ENCODE data around the gene WFDC1.

The WFDC1 gene

GRCh38 chr16:84357191-84357651, 62.5 kb downstream of the WFDC1 start:
- DNase-seq: peak; percentile 54

- no peak for DNase-seq
These were observed 64.1 kb downstream of the WFDC1 start for GRCh38 chr16:84358601-84359295.

- no peak for DNase-seq
These were observed 64.6 kb downstream of the WFDC1 start for GRCh38 chr16:84359326-84359725.

- peak; percentile 66 for DNase-seq
These were observed 65.5 kb downstream of the WFDC1 start for GRCh38 chr16:84360170-84360569.

- DNase-seq: no peak
These were observed 66.1 kb downstream of the WFDC1 start for GRCh38 chr16:84360748-84361147.

DNA sequence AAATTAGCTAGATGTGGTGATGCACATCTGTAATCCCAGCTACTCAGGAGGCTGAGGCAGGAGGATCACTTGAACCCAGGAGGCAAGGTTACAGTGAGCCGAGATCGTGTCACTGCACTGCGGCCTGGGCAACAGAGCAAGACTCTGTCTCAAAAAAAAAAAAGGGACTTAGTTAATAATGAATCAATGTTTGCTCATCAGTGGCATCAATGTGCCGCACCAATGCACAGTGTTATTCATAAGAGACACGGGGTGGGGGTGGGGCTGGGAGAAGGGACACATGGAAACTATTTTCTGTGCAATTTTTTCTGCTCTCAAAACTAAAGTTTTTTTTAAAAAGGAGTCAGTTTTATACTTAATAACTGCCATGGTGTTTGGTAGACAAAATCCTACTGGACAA, 66.9 kb downstream of the WFDC1 start:
- DNase-seq: no peak

GRCh38 chr16:84362471-84362941, 67.8 kb downstream of the WFDC1 start:
- no peak for DNase-seq

GRCh38 chr16:84366208-84366607, 71.5 kb downstream of the WFDC1 start:
- DNase-seq: no peak

GRCh38 chr16:84367297-84367680, 72.6 kb downstream of the WFDC1 start:
- no peak for DNase-seq

DNA sequence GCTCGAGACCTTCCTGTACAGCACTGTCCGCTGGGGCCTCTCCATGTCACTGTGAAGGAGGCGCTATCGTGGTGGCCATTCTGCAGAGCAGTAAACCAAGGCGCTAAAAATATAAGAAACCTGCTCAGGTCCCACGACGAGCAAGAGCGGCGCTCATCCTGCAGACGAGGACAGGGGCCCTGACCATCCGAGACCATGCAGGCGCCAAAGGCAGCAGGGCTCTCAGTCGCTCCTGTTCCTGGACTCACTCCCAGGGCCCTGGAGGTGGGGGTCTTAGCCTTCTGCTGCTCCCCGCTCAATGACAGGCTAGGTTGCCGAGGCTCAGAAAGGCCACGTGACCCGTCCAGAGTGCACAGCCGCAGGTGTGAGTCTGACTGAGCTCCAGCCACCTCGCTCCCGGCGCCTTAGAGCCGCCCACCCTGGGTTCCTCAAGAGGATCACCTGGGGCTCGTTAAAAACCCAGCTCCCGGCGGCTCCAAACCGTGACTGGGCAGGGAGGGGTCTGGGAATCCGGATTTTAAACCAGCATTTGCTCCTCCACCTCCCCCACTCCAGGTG, 73.2 kb downstream of the WFDC1 start:
- DNase-seq: no peak

DNA sequence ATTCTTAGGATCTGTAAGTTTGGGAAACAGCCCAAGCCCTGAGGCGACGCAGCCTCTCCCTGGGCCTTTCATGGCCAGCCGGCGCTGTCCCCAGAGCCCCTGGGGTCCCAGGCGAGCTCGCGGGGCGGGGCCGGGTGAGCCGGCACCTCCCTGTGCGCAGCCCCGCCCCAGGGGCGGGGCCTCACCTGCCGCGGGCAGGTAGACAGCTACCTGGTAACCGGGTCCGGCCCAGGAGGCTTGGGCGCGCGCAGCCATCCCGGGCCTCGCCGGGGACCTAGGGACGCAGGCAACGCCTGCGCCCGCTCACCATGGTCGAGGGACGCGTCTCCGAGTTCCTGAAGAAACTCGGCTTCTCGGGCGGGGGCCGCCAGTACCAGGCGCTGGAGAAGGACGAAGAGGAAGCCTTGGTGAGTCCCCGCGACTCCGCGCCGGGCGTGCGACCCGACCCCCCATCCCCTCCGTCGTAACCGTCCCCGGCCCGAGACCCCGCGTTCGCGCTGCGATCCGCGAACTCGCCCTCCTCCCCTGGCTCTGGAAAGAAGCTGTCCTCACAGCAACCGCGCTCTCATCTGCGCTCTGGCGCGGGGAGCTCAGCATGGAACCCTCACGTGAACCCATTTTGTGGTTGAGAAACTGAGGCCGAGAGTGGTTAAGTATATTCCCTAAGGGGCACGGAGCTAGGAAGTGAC, 73.8 kb downstream of the WFDC1 start, which contains the start of gene ATP2C2:
TSS of gene ATP2C2 (plus strand) at position 231 of the 689 bp plus-strand sequence. CDS start at position 309, 78 bp downstream.
- no peak for DNase-seq

GRCh38 chr16:84369105-84369504, 74.4 kb downstream of the WFDC1 start:
- DNase-seq: no peak

GRCh38 chr16:84369938-84370627, 75.4 kb downstream of the WFDC1 start:
- no peak for DNase-seq

DNA sequence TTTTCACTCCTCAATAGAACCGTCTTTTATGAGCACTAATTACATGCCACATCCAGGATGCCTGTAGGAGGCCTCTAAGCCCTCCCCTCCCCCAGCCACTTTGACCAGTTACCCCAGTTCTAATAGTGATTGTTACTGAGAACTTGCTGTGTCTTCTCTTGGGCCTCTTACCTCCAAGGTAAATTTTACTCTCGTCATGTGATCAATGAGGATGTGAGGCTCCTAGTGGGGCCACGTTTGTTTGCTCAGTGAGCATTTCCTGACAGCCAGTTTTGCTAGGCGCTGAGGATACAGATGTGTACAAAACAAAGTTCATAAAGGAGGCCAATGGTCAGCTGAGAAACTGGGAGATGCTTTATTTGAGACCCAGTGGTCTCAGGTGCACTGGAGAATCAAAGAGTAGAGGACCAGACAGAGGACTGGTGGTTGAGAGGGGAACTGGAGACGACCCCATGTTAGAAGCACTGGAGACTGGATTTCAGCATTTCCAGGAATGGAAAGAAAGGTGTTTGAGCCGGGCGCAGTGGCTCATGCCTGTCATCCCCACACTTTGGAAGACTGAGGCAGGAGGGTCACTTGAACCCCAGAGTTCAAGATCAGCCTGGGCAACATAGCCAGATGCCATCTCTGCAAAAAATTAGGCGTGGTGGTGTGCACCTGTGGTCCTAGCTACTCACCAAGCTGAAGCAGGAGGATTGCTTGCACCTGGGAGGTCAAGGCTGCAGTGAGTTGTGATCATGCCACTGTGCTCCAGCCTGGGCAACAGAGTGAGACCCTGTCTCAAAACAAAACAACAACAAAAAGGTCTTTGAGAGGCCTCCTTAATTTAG, 76.3 kb downstream of the WFDC1 start:
- no peak for DNase-seq

DNA sequence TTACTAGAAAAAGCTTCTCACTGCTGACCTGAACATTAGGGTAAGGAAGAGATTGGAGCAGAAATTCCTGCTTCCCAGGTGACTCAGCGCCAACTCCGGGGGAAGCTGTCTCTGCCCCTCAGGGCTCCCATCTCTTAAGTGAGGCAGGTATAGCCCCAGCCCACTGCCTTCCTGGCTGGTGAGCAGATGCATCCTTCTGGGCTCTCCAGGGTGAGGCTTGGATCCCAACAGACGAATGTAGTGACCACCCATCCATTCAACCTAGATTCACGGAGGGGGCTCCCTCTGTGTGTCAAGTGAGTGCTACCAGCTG, 76.8 kb downstream of the WFDC1 start:
- no peak for DNase-seq

GRCh38 chr16:84373907-84374489, 79.3 kb downstream of the WFDC1 start:
- no peak for DNase-seq

DNA sequence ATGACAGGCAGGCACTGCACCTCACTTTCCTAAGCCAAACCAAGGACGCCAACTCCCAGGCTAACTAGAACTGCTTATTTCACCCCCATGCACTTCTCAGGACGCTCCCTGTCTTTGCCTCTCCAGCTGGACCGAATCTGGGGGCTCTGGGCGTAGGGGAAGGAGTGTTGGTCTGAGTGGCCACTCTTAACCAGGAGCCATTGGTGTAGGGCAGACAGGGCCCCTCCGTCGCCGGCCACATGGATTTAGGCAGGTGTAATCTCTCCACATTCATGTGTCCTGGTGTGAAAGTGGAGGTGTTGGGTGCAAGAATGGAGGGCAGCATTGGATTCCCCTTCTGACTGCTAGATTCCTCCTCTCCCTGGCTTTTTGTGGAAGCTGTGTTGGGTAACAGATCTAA, 83.4 kb downstream of the WFDC1 start:
- DNase-seq: no peak

GRCh38 chr16:84378567-84378966, 83.9 kb downstream of the WFDC1 start:
- DNase-seq: no peak

GRCh38 chr16:84379008-84379708, 84.5 kb downstream of the WFDC1 start:
- no peak for DNase-seq

All from activated CD4-positive, alpha-beta T cell treated with anti-CD3 and anti-CD28 coated beads for 48 hours (primary cell).